Measurements from ENCODE around the gene CIC. TPM values are rescaled to one million over a fixed set of nuclear protein-coding genes. Genes with fewer than 3 reads are reported as not detected.

CIC gene
- polyA plus RNA-seq, 3 donors, result 0.62 to 42.2 (median 0.87) TPM

- Histone ChIP-seq H3K9me3 (replicated peaks in 1 of 2; ENCODE audit: control insufficient read depth in 1 of 2, insufficient read depth in 1 of 2, low read length in 2 of 2) (no peaks in the 10 kb centered on the region), H3K4me3 (replicated peaks in 1 of 3; ENCODE audit: low read depth in 2 of 3, low read length in 3 of 3) (peak overlapping the region; percentile 39 to 76 (median 60)), H3K79me2 (ENCODE audit: insufficient read depth, low read length) (peaks cover 64% of the 10 kb centered on the region), H3K27me3 (ENCODE audit: control insufficient read depth in 2 of 2, insufficient read depth in 2 of 2, low read length in 2 of 2) (no peaks in the 10 kb centered on the region), H3K27ac (ENCODE audit: low read depth in 1 of 2, low read length in 2 of 2) (peak overlapping the region; percentile 63 to 89), H3K4me2 (replicated peaks; ENCODE audit: extremely low read depth, low read length, poor library complexity, severe bottlenecking) (peak overlapping the region; percentile 75), H3K36me3 (replicated peaks in 1 of 2; ENCODE audit: control insufficient read depth in 1 of 2, insufficient read depth in 2 of 2, low read length in 2 of 2) (peaks cover 10 to 14% of the 10 kb centered on the region in 2 donors), H2AFZ (ENCODE audit: insufficient read depth, low read depth, low read length, poor library complexity, severe bottlenecking) (no peak overlapping the region), H4K20me1 (ENCODE audit: insufficient read depth, low read length) (peaks cover 61% of the 10 kb centered on the region), H3K9ac (ENCODE audit: insufficient read depth, low read length, poor library complexity, severe bottlenecking) (peak overlapping the region; percentile 71), H3K4me1 (ENCODE audit: control insufficient read depth in 1 of 2, insufficient read depth in 2 of 2, low read length in 2 of 2) (peaks cover 65 to 85% of the 10 kb centered on the region in 2 donors)
- Mint-ChIP-seq H3K36me3 (peaks cover 17 to 19% of the 10 kb centered on the region in 2 donors), H3K27me3 (ENCODE audit: low read depth in 3 of 3) (peaks cover 0 to 5% (median 2%) of the 10 kb centered on the region in 3 donors), H3K4me1 (peaks cover 47% of the 10 kb centered on the region), H3K9me3 (no peaks in the 10 kb centered on the region), H3K27ac (no peak overlapping the region), H3K4me3 (no peak overlapping the region)
- 1% methylated on average over 44 of the region's 74 CpGs for WGBS (ENCODE audit: insufficient coverage)
- TF ChIP-seq CTCF (IDR thresholded peaks at IDR 0.05), result no peak
- DNase-seq, result peak; percentile 89 to 92 (median 90)
- intact Hi-C loops (cut with micrococcal nuclease), result loop anchor here (2.0 to 10.0 kb wide), 6 partner anchors 15 to 151 kb away; partner anchors contain the start of genes CIC (in 2 of the 2), GSK3A (in 2 of the 2) and POU2F2 (in 2 of the 2)
Measured at GRCh38 chr19:42283188-42284065, 14.4 kb downstream of the CIC start.

- intact Hi-C loops (cut with micrococcal nuclease), result loop anchor here (5.0 to 10.0 kb wide), 5 partner anchors 42 to 152 kb away; partner anchors contain the start of genes GSK3A (in 2 of the 2) and POU2F2 (in 2 of the 2)
- no peak overlapping the region for H3K4me2 ChIP-seq (replicated peaks; ENCODE audit: extremely low read depth, low read length, poor library complexity, severe bottlenecking)
- no peak overlapping the region for H3K4me3 ChIP-seq (replicated peaks in 1 of 3; ENCODE audit: low read depth in 2 of 3, low read length in 3 of 3)
- Mint-ChIP-seq H3K9me3 (no peaks in the 10 kb centered on the region), H3K27ac (no peak overlapping the region), H3K4me3 (no peak overlapping the region), H3K27me3 (ENCODE audit: low read depth in 3 of 3) (peaks cover 0 to 5% (median 2%) of the 10 kb centered on the region in 3 donors), H3K36me3 (peaks cover 18 to 23% of the 10 kb centered on the region in 2 donors), H3K4me1 (peaks cover 41% of the 10 kb centered on the region)
- H3K27ac ChIP-seq (ENCODE audit: low read depth in 1 of 2, low read length in 2 of 2), result no peak overlapping the region
- 0% methylated on average over 73 of the region's 76 CpGs for WGBS (ENCODE audit: insufficient coverage)
- H3K9ac ChIP-seq (ENCODE audit: insufficient read depth, low read length, poor library complexity, severe bottlenecking), result peak overlapping the region; percentile 46
- no peaks in the 10 kb centered on the region for H3K9me3 ChIP-seq (replicated peaks in 1 of 2; ENCODE audit: control insufficient read depth in 1 of 2, insufficient read depth in 1 of 2, low read length in 2 of 2)
- peaks cover 63 to 82% of the 10 kb centered on the region in 2 donors for H3K4me1 ChIP-seq (ENCODE audit: control insufficient read depth in 1 of 2, insufficient read depth in 2 of 2, low read length in 2 of 2)
- DNase-seq, result peak; percentile 73 to 82 (median 73)
- H3K36me3 ChIP-seq (replicated peaks in 1 of 2; ENCODE audit: control insufficient read depth in 1 of 2, insufficient read depth in 2 of 2, low read length in 2 of 2), result peaks cover 17 to 20% of the 10 kb centered on the region in 2 donors
- H3K79me2 ChIP-seq (ENCODE audit: insufficient read depth, low read length), result peaks cover 60% of the 10 kb centered on the region
- no peak for TF ChIP-seq CTCF (IDR thresholded peaks at IDR 0.05)
- no peak overlapping the region for H2AFZ ChIP-seq (ENCODE audit: insufficient read depth, low read depth, low read length, poor library complexity, severe bottlenecking)
- no peaks in the 10 kb centered on the region for H3K27me3 ChIP-seq (ENCODE audit: control insufficient read depth in 2 of 2, insufficient read depth in 2 of 2, low read length in 2 of 2)
- H4K20me1 ChIP-seq (ENCODE audit: insufficient read depth, low read length), result peaks cover 61% of the 10 kb centered on the region
Measured at GRCh38 chr19:42284066-42284501, 15.0 kb downstream of the CIC start.

All from CD14-positive monocyte (primary cell).